GM18861 (cell line): ENCODE data around the gene MYLK.
A peak's percentile ranks its signal among the peaks of the same experiment; 100 is the strongest.

Source experiments
- ATAC-seq: cut with Tn5 transposase; IDR thresholded peaks from one replicate; pipeline ENCODE4 v1.9.1; 2021; ENCODE audit not compliant: unreplicated experiment

MYLK gene

DNA sequence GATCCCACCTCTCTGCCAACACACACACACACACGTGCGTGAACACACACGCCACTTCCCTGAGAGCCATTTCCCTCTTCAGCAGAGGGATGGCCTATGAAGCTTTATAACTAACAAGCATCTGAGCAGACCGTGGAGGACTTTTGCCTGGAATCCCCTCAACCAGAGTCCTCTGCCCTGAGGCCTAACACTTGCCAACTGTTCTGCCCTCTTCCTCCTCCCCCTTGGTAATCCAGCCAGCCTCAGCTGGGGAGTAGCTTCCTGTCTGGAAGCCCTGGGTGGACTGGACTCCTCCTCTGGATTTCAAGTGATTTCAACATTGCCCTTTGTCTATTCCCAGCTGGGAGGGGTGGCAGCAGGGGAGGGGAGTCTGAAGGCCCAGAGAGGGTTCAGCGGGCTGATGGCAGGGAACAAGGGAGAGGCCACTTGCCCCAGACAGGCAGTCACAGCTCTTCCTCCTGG lies 230.9 kb downstream of the MYLK start:
- ATAC-seq: no peak

DNA sequence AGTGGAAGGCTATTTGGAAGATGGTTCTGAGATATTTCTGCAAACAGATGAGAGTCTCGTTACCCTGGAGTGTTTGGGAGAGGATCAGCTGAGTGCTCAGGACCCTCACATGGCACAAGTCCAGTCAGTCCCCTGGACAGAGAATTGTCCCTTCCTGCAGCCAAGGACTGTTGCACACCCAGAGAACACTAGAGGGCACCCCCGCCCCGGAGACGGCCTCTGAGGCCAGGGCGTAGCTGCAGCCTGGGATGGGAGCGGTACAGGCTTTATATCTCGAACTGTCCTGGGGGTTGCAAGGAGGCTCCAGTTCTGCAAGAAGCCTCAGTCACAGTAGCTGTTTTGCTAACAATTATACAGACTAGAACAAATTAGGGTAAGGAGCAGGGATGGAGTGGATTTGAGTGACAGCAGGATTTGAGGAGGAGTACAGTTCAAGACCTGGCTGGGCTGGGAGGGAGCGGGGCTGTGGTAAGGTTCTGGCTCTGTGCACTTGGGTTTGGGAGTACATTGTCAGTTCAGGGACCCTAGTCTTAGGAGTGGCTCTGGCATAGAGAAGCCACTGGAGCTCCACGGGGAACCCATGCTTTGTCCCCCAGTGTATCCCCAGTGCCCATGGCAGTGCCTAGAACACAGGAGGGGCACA lies 231.7 kb downstream of the MYLK start:
- ATAC-seq: no peak

DNA sequence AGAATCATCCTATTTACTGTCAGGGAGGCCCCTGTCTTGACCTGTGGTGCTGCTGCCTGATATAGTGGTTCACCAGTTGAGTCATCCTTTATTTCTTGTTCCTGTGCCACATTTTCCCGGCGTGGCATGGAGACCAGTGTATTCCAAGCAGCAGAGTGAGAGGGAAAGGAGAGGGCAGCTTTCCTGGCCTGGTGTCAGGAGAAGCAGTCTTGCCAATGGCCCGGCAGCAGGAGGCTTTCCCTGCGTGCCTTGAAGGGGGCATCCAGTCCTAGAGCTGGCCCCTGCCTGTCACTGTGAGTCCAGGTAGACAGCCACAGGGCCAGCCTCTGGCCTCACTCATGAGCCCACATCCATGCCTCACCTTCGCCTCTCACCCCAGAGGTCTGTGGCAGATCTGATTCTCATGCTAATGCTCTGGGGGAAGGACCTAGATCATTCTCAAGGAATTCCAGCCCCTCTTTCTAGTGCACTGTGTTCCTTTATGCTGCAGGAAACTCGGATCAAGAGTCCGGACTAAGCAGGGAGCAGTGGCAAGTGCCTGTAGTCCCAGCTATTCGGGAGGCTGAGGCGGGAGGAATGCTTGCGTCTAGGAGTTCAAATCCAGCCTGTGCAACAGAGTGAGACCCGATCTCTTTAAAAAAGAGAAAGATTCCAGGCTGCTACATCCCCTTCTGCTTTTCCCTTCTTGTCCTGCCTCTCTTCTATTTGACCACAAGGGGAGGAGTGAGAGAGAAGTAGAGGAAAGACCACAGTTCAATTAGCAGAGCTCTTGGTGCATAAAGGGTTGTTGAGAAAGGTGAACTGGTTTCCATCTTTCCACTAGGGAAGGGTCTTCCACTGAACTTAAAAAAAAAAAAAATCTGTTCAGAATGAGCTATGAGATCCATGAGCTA lies 232.4 kb downstream of the MYLK start:
- ATAC-seq: no peak

DNA sequence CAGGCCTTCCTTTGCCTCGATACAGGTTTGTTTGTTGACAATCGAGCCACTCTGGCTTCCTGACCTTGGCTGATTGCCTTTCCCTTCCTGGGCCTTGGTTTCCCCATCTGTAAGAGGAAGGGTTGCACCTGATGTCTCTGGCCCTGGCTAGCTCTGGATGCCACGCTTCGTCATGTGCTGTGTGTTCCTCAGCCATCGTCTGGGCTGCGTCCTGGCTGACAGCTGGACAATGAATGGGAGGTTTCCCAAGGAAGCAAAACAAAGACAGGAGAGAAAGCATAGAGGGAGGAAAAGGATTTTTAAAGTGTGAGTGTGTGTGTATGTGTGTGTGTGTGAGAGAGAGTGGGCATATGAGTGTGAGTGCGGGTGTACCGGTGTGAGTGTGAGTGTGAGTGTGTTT lies 234.0 kb downstream of the MYLK start:
- no peak for ATAC-seq

DNA sequence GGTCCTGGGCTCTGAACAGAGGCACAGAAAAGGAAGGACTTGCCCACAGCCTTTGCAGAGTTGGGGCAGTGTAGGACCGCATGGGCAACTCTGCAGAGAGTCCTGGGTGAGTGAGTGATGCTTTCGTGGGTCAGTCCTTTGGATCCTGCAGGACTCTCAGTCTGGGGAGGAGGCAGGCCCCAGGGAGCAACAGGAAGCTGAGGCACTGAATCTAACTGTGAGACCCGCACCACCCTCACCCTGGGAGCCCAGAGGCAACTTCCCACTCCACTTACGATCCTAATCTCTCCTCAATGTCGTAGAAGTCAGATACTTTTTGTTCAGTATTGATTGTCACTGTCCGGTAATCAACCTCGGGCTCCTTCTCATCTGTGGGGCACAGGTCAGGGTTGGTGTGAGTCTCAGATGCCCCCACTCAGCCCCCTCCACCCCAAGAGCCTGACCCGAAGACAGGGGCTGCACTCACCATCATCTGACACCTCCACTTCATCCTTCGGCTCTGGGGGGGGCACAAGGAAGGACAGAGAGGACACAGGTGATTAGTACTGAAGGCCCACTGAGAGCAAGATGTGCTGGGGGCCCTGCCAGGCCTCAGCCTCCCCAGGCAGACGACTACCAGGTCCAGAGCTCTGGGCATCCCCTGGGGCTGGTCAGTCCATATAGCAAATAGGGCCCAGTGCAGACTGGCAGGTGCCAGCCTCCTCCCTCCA lies 235.3 kb downstream of the MYLK start:
- no peak for ATAC-seq

DNA sequence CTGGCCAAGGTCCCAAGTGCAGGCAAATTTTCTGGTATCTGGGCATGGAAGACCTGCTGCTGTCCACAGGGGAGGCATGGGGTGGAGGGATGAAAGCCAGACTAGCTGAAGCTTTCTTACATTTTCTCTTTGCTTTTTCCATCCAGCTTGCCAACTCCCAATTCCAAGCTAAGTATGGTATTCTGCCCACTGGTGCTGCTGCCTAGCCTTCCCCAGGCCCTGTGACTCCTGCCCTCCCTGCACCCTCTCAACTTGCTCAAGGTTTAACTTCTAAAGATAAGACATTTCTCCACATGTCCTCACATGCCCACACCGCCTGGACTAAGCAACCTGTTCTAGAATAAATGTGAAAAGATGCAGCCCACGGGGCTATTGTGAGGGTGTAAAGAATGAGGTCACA lies 239.8 kb downstream of the MYLK start:
- ATAC-seq: no peak

DNA sequence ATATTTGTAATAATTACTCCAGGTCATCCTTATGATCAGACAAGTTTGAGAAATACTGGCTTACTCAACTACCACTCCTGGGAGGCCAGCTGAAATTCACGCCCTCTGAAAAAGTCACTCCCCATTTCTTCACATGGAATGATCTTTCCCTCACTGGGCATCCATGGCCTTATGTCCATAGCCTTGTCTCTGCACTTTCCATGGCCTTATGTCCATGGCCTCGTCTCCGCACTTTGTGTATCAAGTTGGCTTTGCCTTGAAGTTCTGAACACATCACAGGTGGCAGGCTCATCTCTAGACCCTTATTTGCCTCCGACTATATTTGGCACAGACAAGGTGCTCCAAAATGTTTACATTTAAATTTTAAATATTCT lies 241.2 kb downstream of the MYLK start:
- ATAC-seq: no peak

DNA sequence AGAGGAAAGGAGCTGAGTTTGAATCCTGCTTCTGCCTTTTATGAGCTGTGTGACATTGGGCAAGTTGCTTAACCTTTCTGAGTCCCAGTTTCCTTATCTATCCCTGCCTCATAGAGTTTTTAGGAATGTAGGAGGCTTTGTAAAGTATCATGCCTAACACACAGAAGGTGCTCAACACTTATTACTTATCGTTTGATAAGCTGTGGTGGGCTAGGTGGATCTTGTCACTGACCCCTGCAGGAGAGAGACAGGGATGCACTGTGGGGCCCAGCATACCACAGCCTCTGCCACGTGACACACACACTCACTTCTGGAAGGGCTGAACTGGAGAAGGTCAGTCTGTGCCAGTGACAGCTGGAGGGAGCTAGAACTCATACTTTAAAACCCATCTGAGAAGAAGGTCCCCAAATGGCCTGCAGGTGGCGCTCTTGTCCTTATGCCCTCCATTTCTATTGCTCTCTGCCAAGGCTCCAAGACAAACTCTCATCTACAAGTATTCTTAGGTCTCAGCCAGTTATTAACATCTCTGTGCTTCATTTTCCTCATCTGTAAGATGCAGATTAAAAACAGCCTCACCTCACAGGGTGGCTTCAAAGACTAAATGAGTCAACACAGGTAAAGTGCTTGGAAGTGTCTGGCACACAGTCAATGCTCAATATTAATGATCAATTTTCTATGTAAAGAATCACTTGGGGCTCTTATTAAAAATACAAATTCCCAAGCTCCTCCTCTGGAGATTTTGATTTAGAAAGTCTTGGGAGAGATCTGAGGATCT lies 241.8 kb downstream of the MYLK start:
- ATAC-seq: peak; percentile 84

DNA sequence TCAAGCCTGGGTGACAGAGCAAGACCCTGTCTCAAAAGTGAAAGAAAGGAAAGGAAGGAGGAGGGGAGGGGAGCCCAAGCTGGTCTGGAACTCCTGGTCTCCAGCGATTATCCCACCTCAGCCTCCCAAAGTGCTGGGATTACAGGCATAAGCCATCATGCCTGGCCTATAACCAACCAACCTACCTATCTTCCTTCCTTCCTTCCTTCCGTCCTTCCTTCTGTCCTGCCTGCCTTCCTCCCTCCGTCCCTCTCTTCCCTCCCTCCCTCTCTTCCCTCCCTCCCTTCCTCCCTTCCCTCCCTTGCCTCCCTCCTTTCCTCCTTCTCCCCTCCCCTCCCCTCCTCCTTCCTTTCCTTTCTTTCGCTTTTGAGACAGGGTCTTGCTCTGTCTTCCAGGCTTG lies 242.6 kb downstream of the MYLK start:
- ATAC-seq: no peak

DNA sequence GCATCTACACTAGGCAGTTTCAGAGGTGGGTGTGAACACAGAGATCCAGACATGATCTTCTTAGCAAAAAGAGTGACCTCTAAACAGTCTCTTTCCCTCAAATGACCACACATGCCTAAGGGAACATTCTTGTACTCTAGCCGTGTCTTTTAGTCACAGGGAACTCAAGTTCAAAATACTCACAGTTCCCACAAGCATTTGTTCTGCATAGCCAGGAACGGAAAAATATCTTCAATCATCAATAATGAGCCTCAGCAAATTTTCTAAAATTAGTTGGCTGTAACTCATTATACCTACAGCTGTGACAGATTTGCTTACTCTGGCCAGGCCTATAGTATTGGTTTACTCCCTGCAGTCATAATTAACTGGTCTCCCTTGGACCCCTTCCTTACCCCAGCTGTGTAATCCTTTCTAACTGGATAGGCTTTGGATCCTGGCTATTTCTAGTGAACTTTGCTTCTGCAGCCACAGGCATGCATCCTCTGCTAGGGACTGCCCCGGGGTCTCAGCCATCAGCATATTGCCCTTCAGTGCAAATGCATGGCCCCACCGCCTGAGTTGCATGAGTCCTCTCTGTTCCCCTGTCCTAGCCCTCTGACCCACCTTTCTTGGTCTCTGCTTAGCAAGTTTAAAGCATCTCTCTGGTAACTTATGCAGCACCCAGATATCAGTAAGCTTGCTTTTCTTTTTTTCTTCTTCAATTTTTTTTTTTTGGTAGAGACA lies 243.2 kb downstream of the MYLK start:
- no peak for ATAC-seq

DNA sequence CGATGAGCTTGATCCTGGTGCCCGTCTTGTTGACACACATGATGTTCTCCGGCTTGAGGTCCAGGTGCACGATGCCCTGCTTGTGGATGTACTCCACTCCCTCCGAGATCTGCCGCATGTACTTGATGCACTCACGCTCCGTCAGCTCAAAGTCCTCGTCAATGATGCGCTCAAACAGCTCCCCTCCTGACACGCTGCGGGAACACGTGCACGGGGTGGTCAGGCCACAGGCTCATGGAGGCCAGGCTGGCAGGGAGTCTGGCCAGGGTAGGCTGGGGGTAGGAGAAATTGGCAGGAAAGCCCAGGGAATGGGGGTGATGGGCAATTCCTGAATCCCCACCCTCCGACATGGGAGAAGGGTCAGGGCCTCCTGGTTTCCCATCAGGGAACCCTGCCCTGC lies 243.8 kb downstream of the MYLK start:
- no peak for ATAC-seq

DNA sequence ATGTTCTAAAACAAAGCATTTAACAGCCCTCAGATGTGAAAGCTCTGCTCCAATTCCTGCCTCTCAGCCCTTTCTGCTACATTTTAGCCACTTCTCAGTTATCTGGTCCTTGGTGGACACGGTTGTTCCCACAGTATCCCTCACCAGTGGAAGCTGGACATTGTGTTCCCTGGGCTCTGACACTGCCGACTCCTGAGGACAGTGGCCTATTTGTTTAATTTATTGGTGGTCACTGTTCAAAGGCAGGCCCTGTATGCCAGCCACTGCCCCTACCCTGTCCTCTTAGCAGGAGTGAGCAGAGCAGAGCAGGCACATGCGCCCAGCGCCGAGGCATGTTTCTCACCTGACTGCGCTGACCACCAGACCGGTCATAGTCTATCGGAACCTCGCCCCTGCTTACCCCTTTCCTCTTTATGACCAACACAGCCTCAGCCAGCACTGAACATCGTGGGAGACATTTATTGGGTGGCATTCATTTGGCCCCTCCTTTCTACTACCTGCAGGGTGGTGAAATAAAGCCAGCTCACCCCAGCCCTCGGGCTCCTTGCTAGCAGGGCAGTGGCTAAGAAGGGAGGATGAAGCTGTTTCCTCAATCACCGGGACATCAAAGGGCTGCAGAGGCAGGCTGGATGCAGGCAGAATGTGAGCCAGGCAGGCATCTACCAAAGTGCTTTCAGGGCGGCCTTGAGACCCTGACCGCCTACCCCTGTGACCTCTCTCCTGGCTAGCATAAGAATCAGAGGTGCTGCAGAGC lies 245.0 kb downstream of the MYLK start:
- no peak for ATAC-seq

DNA sequence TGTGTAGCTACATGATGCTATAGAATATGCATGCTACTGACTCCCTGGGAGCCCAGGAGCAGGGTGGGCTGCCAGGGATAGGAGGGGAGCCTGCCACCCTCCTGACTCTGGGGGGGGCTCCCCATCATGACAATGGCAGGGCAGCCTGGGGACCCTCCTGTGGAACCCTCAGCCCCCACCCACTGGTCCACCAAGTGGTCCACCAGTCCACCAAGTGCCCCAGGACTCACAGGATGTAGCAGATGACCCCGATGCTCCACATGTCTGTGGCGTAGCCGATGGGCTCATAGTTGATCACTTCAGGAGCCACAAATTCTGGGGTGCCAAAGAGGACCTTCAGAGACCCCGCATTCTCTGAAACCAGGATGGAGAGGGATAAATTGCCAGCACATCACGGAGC lies 246.3 kb downstream of the MYLK start:
- no peak for ATAC-seq

DNA sequence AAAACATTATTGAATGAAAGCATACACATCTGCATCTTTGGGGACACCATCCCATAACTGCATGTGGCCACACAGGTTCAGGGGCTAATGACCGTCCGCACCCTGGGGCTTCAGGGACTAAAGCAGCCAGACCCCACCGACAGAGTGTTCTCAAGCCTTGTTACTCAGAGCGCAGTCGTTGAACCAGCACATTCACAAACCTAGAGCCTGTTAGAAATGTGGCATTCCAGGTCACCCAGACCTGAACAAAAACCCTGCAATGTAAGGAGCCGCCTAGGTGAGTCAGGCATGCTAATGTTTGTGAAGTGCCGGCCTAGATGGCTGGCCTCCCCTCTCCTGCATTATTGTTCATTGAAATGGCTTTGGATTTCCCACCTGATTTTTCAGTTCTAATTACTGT lies 247.0 kb downstream of the MYLK start:
- ATAC-seq: no peak

DNA sequence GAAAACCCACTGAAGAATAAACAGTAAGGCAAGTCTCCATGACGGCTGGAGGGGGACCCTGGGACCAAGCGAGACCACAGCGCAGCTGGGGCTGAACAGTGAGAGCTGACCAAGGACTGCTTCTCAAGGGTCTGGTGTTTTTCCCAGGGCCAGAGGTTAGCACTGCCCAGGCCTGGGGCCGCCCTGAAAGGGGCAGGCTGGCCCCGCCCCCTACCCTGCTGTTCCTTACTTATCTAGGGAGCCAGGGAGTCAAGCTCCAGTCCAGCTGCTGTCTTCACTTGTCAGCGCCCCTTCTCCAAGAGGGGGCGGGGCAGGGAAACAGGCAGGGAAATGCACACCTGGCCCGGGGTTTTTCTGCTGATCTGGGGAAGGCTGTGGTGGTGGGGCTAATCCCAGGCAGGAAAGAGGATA lies 247.7 kb downstream of the MYLK start:
- no peak for ATAC-seq

DNA sequence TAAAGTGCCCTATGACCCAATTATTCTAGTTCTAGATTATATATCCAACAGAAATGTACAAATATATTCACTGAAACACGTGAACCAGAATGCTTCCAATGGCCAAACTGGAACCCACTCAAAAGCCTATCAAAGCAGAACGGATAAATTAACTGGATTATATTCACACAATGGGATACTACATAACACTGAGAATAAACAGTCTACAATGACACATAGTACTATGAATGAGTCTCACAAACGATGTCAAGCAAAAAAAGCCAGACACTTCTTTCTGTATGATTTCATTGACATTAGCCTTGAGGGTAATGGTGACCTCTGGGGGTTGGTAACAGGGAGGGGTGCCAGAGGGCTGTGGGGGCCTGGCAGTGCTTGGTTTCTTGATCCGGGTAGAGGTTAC lies 248.4 kb downstream of the MYLK start:
- ATAC-seq: no peak

DNA sequence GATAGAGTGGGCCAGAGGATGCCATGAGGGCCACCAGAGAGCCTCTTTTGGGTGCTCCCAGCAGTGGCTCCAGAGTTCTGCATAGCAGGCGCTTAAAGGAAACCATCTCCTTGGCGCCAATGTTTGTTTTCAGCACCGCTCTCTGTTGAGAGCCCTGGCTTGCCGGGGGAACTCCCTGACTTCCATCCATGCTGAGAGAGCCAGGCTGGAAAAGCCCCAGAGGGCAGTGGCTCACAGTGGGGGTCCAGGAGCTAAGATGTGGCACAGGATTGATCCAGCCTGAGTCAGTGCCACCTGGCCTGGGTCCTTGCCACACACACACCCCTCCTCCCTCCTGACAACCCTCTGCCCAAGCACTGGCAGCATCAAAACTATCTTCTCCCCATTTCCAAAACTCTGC lies 248.9 kb downstream of the MYLK start:
- no peak for ATAC-seq

DNA sequence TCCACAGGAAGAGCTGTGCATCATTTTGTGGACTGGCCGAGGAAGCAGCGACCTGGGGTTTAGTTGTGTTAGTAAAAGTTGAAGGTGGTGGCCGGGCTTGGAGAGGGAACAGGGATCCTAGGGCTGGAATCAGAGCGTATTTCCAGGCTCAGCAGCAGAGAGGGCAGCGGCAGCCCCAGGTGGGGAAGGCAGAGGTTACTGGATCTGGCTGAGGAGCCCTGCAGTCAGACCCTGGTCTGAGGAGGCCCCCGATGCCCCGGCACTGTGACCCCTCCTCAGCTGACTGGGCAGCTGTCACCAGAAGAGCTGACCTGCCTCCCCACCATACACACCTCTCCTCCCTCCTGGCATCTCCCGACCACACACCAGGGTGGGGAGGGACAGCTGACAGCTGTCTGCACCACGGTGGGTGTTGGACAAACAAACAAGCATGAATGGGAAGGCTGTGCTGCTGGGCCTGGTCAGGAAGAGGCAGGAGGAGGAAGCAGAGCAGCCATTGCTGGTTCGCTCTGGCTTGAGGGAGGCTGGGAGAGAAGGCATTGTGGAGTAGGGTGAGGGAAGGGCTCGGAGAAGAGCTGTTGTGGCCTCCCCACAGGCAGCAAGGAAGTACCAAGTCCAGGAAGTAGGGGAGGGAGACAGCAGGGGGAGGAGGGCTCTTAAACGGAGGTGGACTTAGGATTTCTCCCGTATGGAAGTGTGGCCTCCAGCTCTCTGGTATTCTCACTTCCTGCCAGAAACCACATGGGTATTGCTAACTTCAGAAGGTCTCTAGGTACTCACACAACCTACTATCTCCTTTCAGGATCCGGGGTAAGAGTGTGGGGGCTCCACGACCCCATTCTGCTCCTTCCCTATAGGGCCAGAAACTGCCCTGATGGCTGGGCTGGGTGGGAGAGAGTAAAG lies 249.7 kb downstream of the MYLK start:
- ATAC-seq: no peak

DNA sequence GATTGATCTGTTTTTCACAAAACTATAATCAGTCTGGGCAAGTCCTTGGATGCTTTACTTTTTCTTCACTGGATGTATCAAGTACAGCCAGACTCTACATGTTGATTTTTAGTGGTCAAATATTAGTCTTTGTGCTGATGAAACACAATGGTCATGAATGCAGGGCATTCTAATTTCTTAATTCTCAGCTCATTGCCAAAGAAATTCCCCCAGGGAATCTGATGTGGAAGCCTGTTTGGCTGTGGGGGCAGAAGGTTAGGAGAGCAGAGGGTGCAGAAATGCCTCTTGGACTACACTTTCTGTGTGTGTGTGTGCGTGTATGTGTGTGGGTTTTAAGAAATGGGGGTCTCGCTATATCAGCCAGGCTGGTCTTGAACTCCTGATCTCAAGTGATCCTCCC lies 250.6 kb downstream of the MYLK start:
- no peak for ATAC-seq
